ENCODE results near the gene CD93.

Gene CD93

GRCh38 chr20:23061262-23061661 lies 24.9 kb downstream of the CD93 start:
- no peak for DNase-seq (ENCODE audit: low read depth in 2 of 2)

- DNase-seq (ENCODE audit: low read depth in 2 of 2), result no peak
Observed at GRCh38 chr20:23060629-23061028, 25.5 kb downstream of the CD93 start.

- DNase-seq (ENCODE audit: low read depth in 2 of 2), result no peak
Observed at GRCh38 chr20:23059846-23060245, 26.3 kb downstream of the CD93 start.

- no peak for DNase-seq (ENCODE audit: low read depth in 2 of 2)
Observed at GRCh38 chr20:23059001-23059400, 27.1 kb downstream of the CD93 start.

- DNase-seq (ENCODE audit: low read depth in 2 of 2), result no peak
Observed at GRCh38 chr20:23058240-23058639, 27.9 kb downstream of the CD93 start.

GRCh38 chr20:23052904-23053303 lies 33.2 kb downstream of the CD93 start:
- no peak for DNase-seq (ENCODE audit: low read depth in 2 of 2)

- DNase-seq (ENCODE audit: low read depth in 2 of 2), result no peak
Observed at GRCh38 chr20:23050847-23051627, 35.1 kb downstream of the CD93 start.

- no peak for DNase-seq (ENCODE audit: low read depth in 2 of 2)
Observed at GRCh38 chr20:23050076-23050838, 35.9 kb downstream of the CD93 start.

GRCh38 chr20:23049201-23050075 lies 36.7 kb downstream of the CD93 start, which contains the start of gene THBD:
Gene THBD, minus strand, starts transcription at chr20:23049672. Its CDS starts 168 bp downstream, at chr20:23049504.
- no peak for DNase-seq (ENCODE audit: low read depth in 2 of 2)

GRCh38 chr20:23048283-23049200 lies 37.6 kb downstream of the CD93 start:
- no peak for DNase-seq (ENCODE audit: low read depth in 2 of 2)

- DNase-seq (ENCODE audit: low read depth in 2 of 2), result no peak
Observed at GRCh38 chr20:23047738-23048214, 38.3 kb downstream of the CD93 start.

GRCh38 chr20:23047001-23047737 lies 39.0 kb downstream of the CD93 start:
- no peak for DNase-seq (ENCODE audit: low read depth in 2 of 2)

- no peak for DNase-seq (ENCODE audit: low read depth in 2 of 2)
Observed at GRCh38 chr20:23046431-23046830, 39.7 kb downstream of the CD93 start.

GRCh38 chr20:23043376-23043775 lies 42.7 kb downstream of the CD93 start:
- DNase-seq (ENCODE audit: low read depth in 2 of 2), result no peak

- DNase-seq (ENCODE audit: low read depth in 2 of 2), result no peak
Observed at GRCh38 chr20:23042270-23042669, 43.9 kb downstream of the CD93 start.

GRCh38 chr20:23039885-23040508 lies 46.1 kb downstream of the CD93 start:
- no peak for DNase-seq (ENCODE audit: low read depth in 2 of 2)

GRCh38 chr20:23039136-23039875 lies 46.8 kb downstream of the CD93 start:
- no peak for DNase-seq (ENCODE audit: low read depth in 2 of 2)

GRCh38 chr20:23037017-23037481 lies 49.1 kb downstream of the CD93 start:
- DNase-seq (ENCODE audit: low read depth in 2 of 2), result no peak

GRCh38 chr20:23036371-23036770 lies 49.8 kb downstream of the CD93 start:
- no peak for DNase-seq (ENCODE audit: low read depth in 2 of 2)
